Loucy (cell line): ENCODE measurements around the gene ETNK2.

Experiments used
- CTCF ChIP-seq: fragments of 200-600 bp; sonication (generic); conservative IDR thresholded peaks from 2 replicates; pipeline ENCODE4 v1.5.1; 2014; ENCODE audit warnings: mild to moderate bottlenecking, antibody characterized with exemption, low read length
- EZH2phosphoT487 ChIP-seq: fragments of 200-600 bp; IDR thresholded peaks from 2 replicates; pipeline ENCODE4 v1.6.1; 2018; ENCODE audit warnings: antibody characterized with exemption, mild to moderate bottlenecking, moderate library complexity, borderline replicate concordance

GRCh38 chr1:204177133-204177532 is 25.3 kb upstream of the ETNK2 start:
- TF ChIP-seq CTCF (no peak), EZH2phosphoT487 (no peak)
